GM23338 (cell line): ENCODE measurements around the gene UBE2F. TPM values are rescaled to one million over a fixed set of nuclear protein-coding genes. Genes with fewer than 3 reads are reported as not detected.
A peak's percentile ranks its signal among the peaks of the same experiment; 100 is the strongest.

Experiments
- ATAC-seq: fragments of 200-7000 bp; cut with Tn5 transposase; 3 replicates; pipeline ENCODE4 v1.9.1; 2020
- DNase-seq: peaks from one replicate; pipeline ENCODE4 v3.0.0-alpha.2; 2015; ENCODE audit warnings: low spot score
- H2AFZ ChIP-seq: fragments of 200-600 bp; sonication (generic); 2 replicates; pipeline ENCODE4 v1.8.0; 2016; ENCODE audit warnings: antibody characterized with exemption, mild to moderate bottlenecking, moderate library complexity
- H3F3A ChIP-seq: fragments of 200-600 bp; sonication (generic); replicated peaks from 2 replicates; pipeline ENCODE4 v1.8.0; 2017; ENCODE audit warnings: antibody characterized with exemption, mixed run types, low read depth
- H3K27ac ChIP-seq: fragments of 200-600 bp; sonication (generic); 2 replicates; pipeline ENCODE4 v1.6.1; 2016; ENCODE audit warnings: low read depth
- H3K27me3 ChIP-seq: fragments of 200-600 bp; sonication (generic); 2 replicates; pipeline ENCODE4 v1.8.0; 2016; ENCODE audit warnings: mild to moderate bottlenecking, mixed run types, moderate library complexity; ENCODE audit not compliant: insufficient read depth
- H3K36me3 ChIP-seq: fragments of 200-600 bp; sonication (generic); 2 replicates; pipeline ENCODE4 v1.8.0; 2016; ENCODE audit warnings: mild to moderate bottlenecking; ENCODE audit not compliant: insufficient read depth
- H3K4me1 ChIP-seq: fragments of 200-600 bp; sonication (generic); 2 replicates; pipeline ENCODE4 v1.8.0; 2016; ENCODE audit warnings: mild to moderate bottlenecking, moderate library complexity; ENCODE audit not compliant: insufficient read depth
- H3K4me2 ChIP-seq: fragments of 200-600 bp; sonication (generic); 2 replicates; pipeline ENCODE4 v1.7.1; 2017; ENCODE audit warnings: mixed run types
- H3K4me3 ChIP-seq: fragments of 200-600 bp; sonication (generic); 2 replicates; pipeline ENCODE4 v1.6.1; 2016; ENCODE audit warnings: mixed run types
- H3K79me2 ChIP-seq: fragments of 200-600 bp; sonication (generic); replicated peaks from 2 replicates; pipeline ENCODE4 v1.8.0; 2017; ENCODE audit warnings: mild to moderate bottlenecking; ENCODE audit not compliant: insufficient read depth
- H3K9me2 ChIP-seq: fragments of 200-600 bp; sonication (generic); 2 replicates; pipeline ENCODE4 v1.8.0; 2017; ENCODE audit not compliant: insufficient read depth
- H4K20me1 ChIP-seq: fragments of 200-600 bp; sonication (generic); replicated peaks from 2 replicates; pipeline ENCODE4 v1.8.0; 2017; ENCODE audit warnings: mild to moderate bottlenecking; ENCODE audit not compliant: insufficient read depth
- H3K27ac Mint-ChIP-seq: 2 replicates; pipeline ENCODE4 v1.8.0; 2020; ENCODE audit warnings: inconsistent platforms, mild to moderate bottlenecking, moderate library complexity, mixed read lengths
- H3K27me3 Mint-ChIP-seq: 3 replicates; pipeline ENCODE4 v1.8.0; 2022; ENCODE audit warnings: low read depth, mild to moderate bottlenecking, moderate library complexity, mixed read lengths, inconsistent platforms; ENCODE audit not compliant: insufficient read depth, poor library complexity
- H3K36me3 Mint-ChIP-seq: 3 replicates; pipeline ENCODE4 v1.8.0; 2021; ENCODE audit warnings: low read depth, mild to moderate bottlenecking, inconsistent platforms, moderate library complexity, mixed read lengths
- H3K4me1 Mint-ChIP-seq: 3 replicates; pipeline ENCODE4 v1.8.0; 2020; ENCODE audit warnings: mild to moderate bottlenecking, inconsistent platforms, mixed read lengths
- H3K4me3 Mint-ChIP-seq: 3 replicates; pipeline ENCODE4 v1.8.0; 2021; ENCODE audit warnings: moderate library complexity, mild to moderate bottlenecking, inconsistent platforms, mixed read lengths
- H3K9me3 Mint-ChIP-seq: 3 replicates; pipeline ENCODE4 v1.8.0; 2020; ENCODE audit warnings: moderate library complexity, mild to moderate bottlenecking, inconsistent platforms, mixed read lengths
- JUNB ChIP-seq: IDR thresholded peaks from one replicate; pipeline ENCODE4 v1.6.1; 2016; ENCODE audit warnings: antibody characterized with exemption; ENCODE audit not compliant: unreplicated experiment
- NANOG ChIP-seq: IDR thresholded peaks from 2 replicates; pipeline ENCODE4 v1.6.1; 2016; ENCODE audit warnings: antibody characterized with exemption, borderline replicate concordance
- STAT1 ChIP-seq: IDR thresholded peaks from one replicate; pipeline ENCODE4 v1.6.1; 2016; ENCODE audit warnings: antibody characterized with exemption; ENCODE audit not compliant: unreplicated experiment
- ZNF114 ChIP-seq: fragments of 250-450 bp; sonication (Bioruptor Pico); IDR thresholded peaks from 2 replicates; pipeline ENCODE4 v1.5.0; 2020; ENCODE audit warnings: mild to moderate bottlenecking, moderate library complexity
- polyA plus RNA-seq: library from polyadenylated mRNA; unstranded; fragments of >200 nt; fragmentation: Nextera tagmentation; extraction: Ambion mirVana; gene quantifications from 2 replicates; pipeline ENCODE4 v1.2.1, GENCODE V29; 2016
- total RNA-seq: library from RNA; depleted of rRNA; stranded (reverse); fragments of >200 nt; shearing (Covaris generic); gene quantifications from 2 replicates; pipeline ENCODE4 v1.2.3, GENCODE V29; 2014
- TF ChIP-seq, protein P1 (sequence below), 2 experiments: fragments of 200-600 bp in 1 of 2; sonication (generic) in 1 of 2; conservative IDR thresholded peaks; 2 replicates each; pipeline versions ENCODE4 v1.5.1 to v1.6.1; 2016 to 2017; ENCODE audit warnings: antibody characterized with exemption in 2 of 2, low read depth in 2 of 2, mild to moderate bottlenecking in 2 of 2, moderate library complexity in 1 of 2
- TF ChIP-seq, protein P2 (sequence below): IDR thresholded peaks from 2 replicates; pipeline ENCODE4 v1.6.1; 2016; ENCODE audit warnings: antibody characterized with exemption
- TF ChIP-seq, protein P3 (sequence below): IDR thresholded peaks from one replicate; pipeline ENCODE4 v1.6.1; 2018; ENCODE audit warnings: antibody characterized with exemption; ENCODE audit not compliant: unreplicated experiment

UBE2F gene
- total and polyA plus RNA-seq, 2 experiments from 2014 or later: 98.2 to 106 TPM

DNA sequence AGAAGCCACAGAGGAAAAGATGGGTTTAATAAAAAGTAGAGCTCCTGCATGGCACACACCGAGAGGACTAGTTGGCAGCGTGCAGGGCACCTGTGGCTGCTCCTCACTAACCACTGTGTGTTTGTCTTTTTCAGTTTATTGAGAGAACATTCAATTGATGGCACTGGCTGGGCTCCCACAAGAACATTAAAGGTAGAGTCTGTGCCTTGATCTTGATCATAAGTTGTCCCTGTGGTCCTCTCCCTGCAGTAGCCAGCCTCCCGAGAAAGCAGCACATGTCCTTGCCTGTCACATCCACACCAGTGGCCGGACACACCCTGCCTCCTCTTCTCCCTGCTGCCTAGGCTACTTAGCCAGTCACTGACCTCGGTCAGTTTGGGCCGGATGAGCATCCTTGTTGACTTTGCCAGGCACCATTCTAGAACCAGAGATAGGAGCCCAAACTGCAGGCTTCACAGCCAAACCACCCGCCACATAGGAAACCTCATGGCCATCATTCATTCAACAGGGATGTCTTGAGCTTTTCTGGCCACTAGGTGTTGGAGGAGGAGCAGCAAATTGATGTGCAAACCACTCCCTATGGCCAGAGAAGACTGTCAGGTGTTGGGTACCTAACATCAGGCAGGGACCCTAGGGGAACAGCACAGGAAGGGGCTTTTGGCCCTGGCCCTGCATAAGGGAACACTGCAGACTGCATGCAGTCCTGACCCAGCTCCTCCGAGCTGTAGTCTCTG lies 63.8 kb downstream of the UBE2F start:
- Histone ChIP-seq H2AFZ (no peak overlapping the region), H3K27me3 (no peaks in the 10 kb centered on the region), H3F3A (no peaks in the 10 kb centered on the region), H4K20me1 (no peaks in the 10 kb centered on the region), H3K27ac (no peak overlapping the region), H3K4me2 (no peak overlapping the region), H3K4me3 (no peak overlapping the region), H3K36me3 (peaks cover 7% of the 10 kb centered on the region; the same call in 1 of the 2 replicates), H3K4me1 (0 out of 2 replicates have a peak, but pooled peaks cover 6% of the 10 kb centered on the region), H3K9me2 (no peaks in the 10 kb centered on the region), H3K79me2 (no peaks in the 10 kb centered on the region)
- peaks cover 35% of the 10 kb centered on the region for H3K36me3 Mint-ChIP-seq
- H3K4me1 Mint-ChIP-seq: peaks cover 20% of the 10 kb centered on the region
- TF ChIP-seq, protein P1, sequence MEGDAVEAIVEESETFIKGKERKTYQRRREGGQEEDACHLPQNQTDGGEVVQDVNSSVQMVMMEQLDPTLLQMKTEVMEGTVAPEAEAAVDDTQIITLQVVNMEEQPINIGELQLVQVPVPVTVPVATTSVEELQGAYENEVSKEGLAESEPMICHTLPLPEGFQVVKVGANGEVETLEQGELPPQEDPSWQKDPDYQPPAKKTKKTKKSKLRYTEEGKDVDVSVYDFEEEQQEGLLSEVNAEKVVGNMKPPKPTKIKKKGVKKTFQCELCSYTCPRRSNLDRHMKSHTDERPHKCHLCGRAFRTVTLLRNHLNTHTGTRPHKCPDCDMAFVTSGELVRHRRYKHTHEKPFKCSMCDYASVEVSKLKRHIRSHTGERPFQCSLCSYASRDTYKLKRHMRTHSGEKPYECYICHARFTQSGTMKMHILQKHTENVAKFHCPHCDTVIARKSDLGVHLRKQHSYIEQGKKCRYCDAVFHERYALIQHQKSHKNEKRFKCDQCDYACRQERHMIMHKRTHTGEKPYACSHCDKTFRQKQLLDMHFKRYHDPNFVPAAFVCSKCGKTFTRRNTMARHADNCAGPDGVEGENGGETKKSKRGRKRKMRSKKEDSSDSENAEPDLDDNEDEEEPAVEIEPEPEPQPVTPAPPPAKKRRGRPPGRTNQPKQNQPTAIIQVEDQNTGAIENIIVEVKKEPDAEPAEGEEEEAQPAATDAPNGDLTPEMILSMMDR (conservative IDR thresholded peaks at IDR 0.05; ENCODE audit: low read depth in 2 of 2): 0 out of 4 replicates have a peak, but pooled peaks have one; percentile 20 to 25
- TF ChIP-seq, protein P2, sequence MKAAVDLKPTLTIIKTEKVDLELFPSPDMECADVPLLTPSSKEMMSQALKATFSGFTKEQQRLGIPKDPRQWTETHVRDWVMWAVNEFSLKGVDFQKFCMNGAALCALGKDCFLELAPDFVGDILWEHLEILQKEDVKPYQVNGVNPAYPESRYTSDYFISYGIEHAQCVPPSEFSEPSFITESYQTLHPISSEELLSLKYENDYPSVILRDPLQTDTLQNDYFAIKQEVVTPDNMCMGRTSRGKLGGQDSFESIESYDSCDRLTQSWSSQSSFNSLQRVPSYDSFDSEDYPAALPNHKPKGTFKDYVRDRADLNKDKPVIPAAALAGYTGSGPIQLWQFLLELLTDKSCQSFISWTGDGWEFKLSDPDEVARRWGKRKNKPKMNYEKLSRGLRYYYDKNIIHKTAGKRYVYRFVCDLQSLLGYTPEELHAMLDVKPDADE: no peak
- no peak for TF ChIP-seq ZNF114 (CRISPR knock-in tag)
- H3K9me3 Mint-ChIP-seq: no peaks in the 10 kb centered on the region
- H3K27ac Mint-ChIP-seq: peak overlapping the region; percentile 50; the same call in 1 of the 2 replicates
- no peak overlapping the region for H3K4me3 Mint-ChIP-seq
- DNase-seq (peak; percentile 28), ATAC-seq (peak; percentile 48)
- H3K27me3 Mint-ChIP-seq: peaks cover 3% of the 10 kb centered on the region

DNA sequence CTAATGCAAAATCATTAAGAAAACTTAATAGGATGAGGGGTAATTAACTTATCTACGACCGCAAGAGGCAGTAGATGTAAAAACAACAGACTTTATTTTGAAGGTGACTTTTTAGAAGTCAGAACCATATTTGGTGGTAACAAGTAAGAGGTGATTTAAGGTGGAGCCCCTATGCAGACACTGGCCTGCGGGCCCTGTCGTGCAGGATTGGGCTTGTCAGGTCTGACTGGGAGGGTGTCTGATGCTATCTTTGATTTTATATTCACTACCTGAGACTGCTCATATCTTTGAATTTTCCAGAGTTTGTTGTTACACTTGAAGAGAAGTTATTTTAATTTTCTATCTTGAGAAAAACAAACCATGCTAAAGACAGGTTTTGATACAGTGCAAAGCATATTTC lies 64.9 kb downstream of the UBE2F start:
- Mint-ChIP-seq H3K9me3 (no peaks in the 10 kb centered on the region), H3K27ac (no peak overlapping the region), H3K4me3 (no peak overlapping the region), H3K36me3 (peaks cover 40% of the 10 kb centered on the region), H3K4me1 (peaks cover 18% of the 10 kb centered on the region), H3K27me3 (no peaks in the 10 kb centered on the region)
- H3K4me1 ChIP-seq: 0 out of 2 replicates have a peak, but pooled peaks cover 6% of the 10 kb centered on the region
- no peak for DNase-seq
- no peaks in the 10 kb centered on the region for H3K9me2 ChIP-seq
- TF ChIP-seq STAT1 (no peak), JUNB (no peak), NANOG (no peak)
- TF ChIP-seq, protein P3, sequence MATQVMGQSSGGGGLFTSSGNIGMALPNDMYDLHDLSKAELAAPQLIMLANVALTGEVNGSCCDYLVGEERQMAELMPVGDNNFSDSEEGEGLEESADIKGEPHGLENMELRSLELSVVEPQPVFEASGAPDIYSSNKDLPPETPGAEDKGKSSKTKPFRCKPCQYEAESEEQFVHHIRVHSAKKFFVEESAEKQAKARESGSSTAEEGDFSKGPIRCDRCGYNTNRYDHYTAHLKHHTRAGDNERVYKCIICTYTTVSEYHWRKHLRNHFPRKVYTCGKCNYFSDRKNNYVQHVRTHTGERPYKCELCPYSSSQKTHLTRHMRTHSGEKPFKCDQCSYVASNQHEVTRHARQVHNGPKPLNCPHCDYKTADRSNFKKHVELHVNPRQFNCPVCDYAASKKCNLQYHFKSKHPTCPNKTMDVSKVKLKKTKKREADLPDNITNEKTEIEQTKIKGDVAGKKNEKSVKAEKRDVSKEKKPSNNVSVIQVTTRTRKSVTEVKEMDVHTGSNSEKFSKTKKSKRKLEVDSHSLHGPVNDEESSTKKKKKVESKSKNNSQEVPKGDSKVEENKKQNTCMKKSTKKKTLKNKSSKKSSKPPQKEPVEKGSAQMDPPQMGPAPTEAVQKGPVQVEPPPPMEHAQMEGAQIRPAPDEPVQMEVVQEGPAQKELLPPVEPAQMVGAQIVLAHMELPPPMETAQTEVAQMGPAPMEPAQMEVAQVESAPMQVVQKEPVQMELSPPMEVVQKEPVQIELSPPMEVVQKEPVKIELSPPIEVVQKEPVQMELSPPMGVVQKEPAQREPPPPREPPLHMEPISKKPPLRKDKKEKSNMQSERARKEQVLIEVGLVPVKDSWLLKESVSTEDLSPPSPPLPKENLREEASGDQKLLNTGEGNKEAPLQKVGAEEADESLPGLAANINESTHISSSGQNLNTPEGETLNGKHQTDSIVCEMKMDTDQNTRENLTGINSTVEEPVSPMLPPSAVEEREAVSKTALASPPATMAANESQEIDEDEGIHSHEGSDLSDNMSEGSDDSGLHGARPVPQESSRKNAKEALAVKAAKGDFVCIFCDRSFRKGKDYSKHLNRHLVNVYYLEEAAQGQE: no peak
- TF ChIP-seq, protein P1 (conservative IDR thresholded peaks at IDR 0.05; ENCODE audit: low read depth in 2 of 2): no peak
- no peaks in the 10 kb centered on the region for H3K79me2 ChIP-seq
- no peaks in the 10 kb centered on the region for H3F3A ChIP-seq
- no peak overlapping the region for H3K27ac ChIP-seq
- H3K27me3 ChIP-seq: no peaks in the 10 kb centered on the region
- H3K36me3 ChIP-seq: peaks cover 10% of the 10 kb centered on the region; the same call in 1 of the 2 replicates
- H3K4me3 ChIP-seq: no peak overlapping the region
- H2AFZ ChIP-seq: no peak overlapping the region
- H3K4me2 ChIP-seq: no peak overlapping the region
- ATAC-seq: no peak
- H4K20me1 ChIP-seq: no peaks in the 10 kb centered on the region
